ENCODE data around the gene RETREG1.

RETREG1 gene

GRCh38 chr5:16552666-16553343 is 64.0 kb downstream of the RETREG1 start:
- DNase-seq, result peak; percentile 91
- peak; percentile 92 for TF ChIP-seq CTCF (IDR thresholded peaks at IDR 0.05; ENCODE audit: low read depth, low read length)
- no peaks in the 10 kb centered on the region for H3K36me3 ChIP-seq
- H3K4me3 ChIP-seq (ENCODE audit: low read depth, low read length), result no peak overlapping the region
- no peak overlapping the region for H3K27ac ChIP-seq
- H3K9me3 ChIP-seq (ENCODE audit: severe bottlenecking), result no peaks in the 10 kb centered on the region
- no peaks in the 10 kb centered on the region for H3K27me3 ChIP-seq (ENCODE audit: insufficient read depth, low read depth, severe bottlenecking)

DNA sequence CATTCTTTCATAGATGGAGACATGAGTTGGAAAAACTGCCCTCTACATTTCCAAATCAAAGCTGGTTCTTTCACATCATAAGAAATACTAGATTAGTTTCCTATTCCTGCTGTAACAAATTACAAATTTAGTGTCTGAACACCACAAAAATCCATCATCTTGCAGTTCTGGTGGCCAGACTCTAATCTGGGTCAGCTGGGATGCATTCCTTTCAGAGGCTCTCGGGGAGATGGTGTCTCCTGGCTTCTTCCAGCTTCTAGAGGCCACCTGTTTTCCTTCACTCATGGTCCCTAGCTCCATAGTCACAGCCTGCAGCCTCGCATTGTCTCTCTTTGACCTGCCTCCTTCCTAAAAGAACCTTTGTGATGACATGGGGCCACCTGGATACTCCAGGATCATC is 65.2 kb downstream of the RETREG1 start:
- no peak for TF ChIP-seq CTCF (IDR thresholded peaks at IDR 0.05; ENCODE audit: low read depth, low read length)
- Histone ChIP-seq H3K4me3 (ENCODE audit: low read depth, low read length) (no peak overlapping the region), H3K36me3 (no peaks in the 10 kb centered on the region), H3K9me3 (ENCODE audit: severe bottlenecking) (no peaks in the 10 kb centered on the region), H3K27ac (no peak overlapping the region), H3K27me3 (ENCODE audit: insufficient read depth, low read depth, severe bottlenecking) (no peaks in the 10 kb centered on the region)
- no peak for DNase-seq

DNA sequence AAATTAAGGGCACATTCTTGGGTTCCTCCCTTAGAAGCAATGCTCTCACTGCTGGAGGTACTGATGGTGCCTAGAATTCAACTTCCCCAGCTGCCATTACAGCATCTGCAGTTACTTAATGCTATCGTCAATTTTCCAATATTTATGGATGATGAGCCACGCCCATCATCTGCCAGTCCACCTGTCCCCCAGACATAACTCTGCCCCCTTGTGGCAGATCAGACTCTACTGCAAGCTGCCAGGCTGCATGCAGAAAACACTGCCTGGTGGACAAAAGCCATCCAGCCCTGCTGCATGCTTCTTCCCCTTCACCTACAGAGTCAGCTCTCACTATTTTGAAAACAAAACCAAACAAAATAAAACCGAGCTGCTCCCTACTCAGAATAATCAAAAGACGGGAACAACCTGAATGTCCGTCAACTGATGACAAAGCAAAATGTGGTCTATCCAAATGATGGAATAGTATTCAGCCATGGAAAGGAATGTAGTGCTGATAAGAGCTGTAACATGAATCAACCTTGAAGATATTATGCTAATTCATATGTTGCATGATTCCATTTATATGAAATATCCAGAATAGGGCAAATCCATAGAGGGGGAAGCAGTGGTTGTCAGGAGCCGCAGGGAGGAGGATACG is 66.4 kb downstream of the RETREG1 start:
- peak; percentile 93 for TF ChIP-seq CTCF (IDR thresholded peaks at IDR 0.05; ENCODE audit: low read depth, low read length)
- DNase-seq, result peak; percentile 71
- Histone ChIP-seq H3K27me3 (ENCODE audit: insufficient read depth, low read depth, severe bottlenecking) (no peaks in the 10 kb centered on the region), H3K36me3 (no peaks in the 10 kb centered on the region), H3K9me3 (ENCODE audit: severe bottlenecking) (no peaks in the 10 kb centered on the region), H3K4me3 (ENCODE audit: low read depth, low read length) (no peak overlapping the region), H3K27ac (no peak overlapping the region)

GRCh38 chr5:16549491-16550206 is 67.1 kb downstream of the RETREG1 start:
- DNase-seq, result no peak
- Histone ChIP-seq H3K4me3 (ENCODE audit: low read depth, low read length) (no peak overlapping the region), H3K36me3 (no peaks in the 10 kb centered on the region), H3K27ac (no peak overlapping the region), H3K27me3 (ENCODE audit: insufficient read depth, low read depth, severe bottlenecking) (no peaks in the 10 kb centered on the region), H3K9me3 (ENCODE audit: severe bottlenecking) (no peaks in the 10 kb centered on the region)
- no peak for TF ChIP-seq CTCF (IDR thresholded peaks at IDR 0.05; ENCODE audit: low read depth, low read length)

DNA sequence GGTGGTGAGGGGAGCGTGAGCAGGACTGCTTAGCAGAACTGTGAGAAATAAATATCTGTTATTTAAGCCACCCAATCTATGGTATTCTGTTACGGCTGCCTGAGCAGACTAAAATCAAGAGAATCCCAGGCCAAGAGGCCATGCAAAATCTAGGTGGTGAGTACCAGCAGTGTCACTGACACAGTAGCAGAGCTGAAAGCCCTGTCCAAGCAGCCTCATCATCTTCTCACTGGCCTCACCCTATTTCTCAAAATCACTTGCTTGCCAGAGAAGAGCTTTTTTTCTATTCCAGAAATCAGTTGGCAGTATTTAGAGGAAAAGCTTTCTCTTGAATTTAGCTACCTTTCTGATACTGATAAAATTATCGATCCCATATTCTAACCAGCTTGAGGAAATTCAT is 68.0 kb downstream of the RETREG1 start:
- no peak overlapping the region for H3K27ac ChIP-seq
- no peak for TF ChIP-seq CTCF (IDR thresholded peaks at IDR 0.05; ENCODE audit: low read depth, low read length)
- no peak for DNase-seq
- H3K9me3 ChIP-seq (ENCODE audit: severe bottlenecking), result no peaks in the 10 kb centered on the region
- no peak overlapping the region for H3K4me3 ChIP-seq (ENCODE audit: low read depth, low read length)
- no peaks in the 10 kb centered on the region for H3K27me3 ChIP-seq (ENCODE audit: insufficient read depth, low read depth, severe bottlenecking)
- H3K36me3 ChIP-seq, result no peaks in the 10 kb centered on the region

Data from WERI-Rb-1 (cell line).